Measurements from ENCODE around the gene KRTAP4-8. TPM values are rescaled to one million over a fixed set of nuclear protein-coding genes. Genes with fewer than 3 reads are reported as not detected.
"Not testable (repeated sequence)": the region's sequence is repeated elsewhere in the genome, so short reads cannot be mapped to it uniquely, and the experiment has no call there.

KRTAP4-8 gene
- total and polyA plus RNA-seq, 11 donors, result not detected

DNA sequence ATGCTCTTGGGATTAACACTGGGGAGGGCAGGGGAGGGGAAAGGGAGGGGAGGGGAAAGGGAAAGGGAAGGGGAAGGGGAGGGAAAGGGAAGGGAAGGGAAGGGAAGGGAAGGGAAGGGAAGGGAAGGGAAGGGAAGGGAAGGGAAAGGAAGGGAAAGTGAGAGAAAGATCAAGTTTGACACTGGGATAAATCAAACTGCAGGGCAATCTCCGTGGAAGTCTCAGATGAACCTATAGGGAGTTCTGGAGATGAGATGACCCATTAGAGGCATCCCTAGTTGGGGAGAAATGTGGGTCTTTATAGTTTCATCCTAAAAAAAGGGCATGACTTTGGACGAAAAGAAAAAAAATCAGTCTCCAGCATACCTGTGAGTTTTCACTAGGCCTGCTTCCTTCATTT lies 23.8 kb upstream of the KRTAP4-8 start:
- no peak for TF ChIP-seq POLR2A (IDR thresholded peaks at IDR 0.05)
- TF ChIP-seq, protein P1, sequence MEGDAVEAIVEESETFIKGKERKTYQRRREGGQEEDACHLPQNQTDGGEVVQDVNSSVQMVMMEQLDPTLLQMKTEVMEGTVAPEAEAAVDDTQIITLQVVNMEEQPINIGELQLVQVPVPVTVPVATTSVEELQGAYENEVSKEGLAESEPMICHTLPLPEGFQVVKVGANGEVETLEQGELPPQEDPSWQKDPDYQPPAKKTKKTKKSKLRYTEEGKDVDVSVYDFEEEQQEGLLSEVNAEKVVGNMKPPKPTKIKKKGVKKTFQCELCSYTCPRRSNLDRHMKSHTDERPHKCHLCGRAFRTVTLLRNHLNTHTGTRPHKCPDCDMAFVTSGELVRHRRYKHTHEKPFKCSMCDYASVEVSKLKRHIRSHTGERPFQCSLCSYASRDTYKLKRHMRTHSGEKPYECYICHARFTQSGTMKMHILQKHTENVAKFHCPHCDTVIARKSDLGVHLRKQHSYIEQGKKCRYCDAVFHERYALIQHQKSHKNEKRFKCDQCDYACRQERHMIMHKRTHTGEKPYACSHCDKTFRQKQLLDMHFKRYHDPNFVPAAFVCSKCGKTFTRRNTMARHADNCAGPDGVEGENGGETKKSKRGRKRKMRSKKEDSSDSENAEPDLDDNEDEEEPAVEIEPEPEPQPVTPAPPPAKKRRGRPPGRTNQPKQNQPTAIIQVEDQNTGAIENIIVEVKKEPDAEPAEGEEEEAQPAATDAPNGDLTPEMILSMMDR (IDR thresholded peaks at IDR 0.05), result no peak
- Histone ChIP-seq H3K27me3 (peaks cover 0 to 18% (median 0%) of the 10 kb centered on the region in 9 donors), H3K9me3 (no peaks in the 10 kb centered on the region), H3K4me3 (no peak overlapping the region), H3K36me3 (no peaks in the 10 kb centered on the region), H3K4me1 (no peaks in the 10 kb centered on the region), H3K27ac (no peak overlapping the region)
- ATAC-seq (no peak), DNase-seq (no peak)
- WGBS, 4 donors, result 78 to 95% (median 84%) methylated on average over 2 of the region's 2 CpGs
- intact Hi-C loops (cut with DNase I), result no loop called here

DNA sequence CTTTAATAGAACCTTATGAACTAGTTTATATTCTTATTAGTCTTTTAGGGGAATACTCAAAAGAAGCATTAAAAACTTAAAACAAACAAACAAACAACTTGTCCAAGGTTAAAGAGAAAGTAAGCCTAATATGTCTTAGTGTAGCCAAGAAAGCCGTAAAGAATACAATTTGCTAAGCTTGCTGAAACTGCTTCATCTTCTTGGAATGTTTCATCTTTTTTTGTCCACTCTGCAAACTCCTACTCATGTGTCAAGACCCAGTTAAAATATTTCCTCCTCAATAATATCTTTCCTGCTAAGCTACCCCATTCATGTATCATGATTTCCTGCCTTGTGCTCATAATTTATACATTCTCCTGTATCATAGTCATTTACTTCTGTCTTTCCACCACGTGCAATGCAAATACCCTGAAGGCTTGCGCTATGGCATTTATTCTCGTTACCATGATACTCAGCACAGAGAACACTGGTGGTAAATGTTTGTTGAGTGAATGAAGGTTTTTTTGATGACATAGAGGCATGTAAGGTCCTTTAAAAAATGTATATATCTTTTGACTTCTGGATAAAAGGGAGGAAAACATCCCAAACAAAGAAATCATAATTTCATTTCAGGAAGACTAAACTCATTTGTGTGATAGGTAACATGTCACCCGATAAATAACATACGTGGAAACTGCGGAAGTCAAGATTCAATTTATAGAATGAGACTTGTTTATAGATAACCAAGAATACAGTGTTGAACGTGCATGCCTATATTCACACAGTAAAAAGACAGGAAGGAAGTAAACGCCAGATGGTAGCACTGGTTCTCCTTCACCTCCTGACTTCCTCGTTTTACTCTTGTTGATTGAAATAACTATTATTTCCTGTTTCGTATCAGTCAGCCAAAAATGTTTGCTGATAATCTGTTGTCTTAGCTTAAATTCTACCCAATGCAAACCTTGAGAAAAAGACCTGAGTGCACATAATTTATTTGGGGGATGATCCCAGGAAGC lies 22.1 kb upstream of the KRTAP4-8 start:
- H3K36me3 ChIP-seq; ATAC-seq; H3K4me3 ChIP-seq; intact Hi-C loops (cut with DNase I); H3K4me1 ChIP-seq; H3K27ac ChIP-seq; H3K9me3 ChIP-seq; DNase-seq: not testable (repeated sequence)
- WGBS, 4 donors, result 54 to 57% (median 56%) methylated on average over 11 of the region's 11 CpGs
- H3K27me3 ChIP-seq, result peaks cover 0 to 18% (median 0%) of the 10 kb centered on the region in 9 donors

DNA sequence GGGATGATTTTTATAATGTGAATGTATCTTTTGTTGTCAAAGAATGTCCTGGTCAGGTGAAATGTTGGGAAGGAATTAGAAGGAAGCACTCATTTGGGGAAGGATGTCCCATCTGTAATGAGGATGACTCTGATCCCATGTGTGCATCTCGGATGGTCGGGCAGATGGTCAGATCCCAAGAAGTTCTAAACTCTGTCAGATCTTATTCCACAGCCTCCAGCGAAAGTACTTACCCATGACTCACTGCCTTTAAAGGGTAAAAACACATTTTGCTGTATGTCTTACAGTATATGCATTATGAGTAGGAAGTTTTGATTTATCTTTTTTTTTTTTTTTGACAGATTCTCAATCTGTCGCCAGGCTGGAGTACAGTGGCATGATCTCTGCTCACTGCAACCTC lies 20.8 kb upstream of the KRTAP4-8 start:
- Histone ChIP-seq H3K36me3 (no peaks in the 10 kb centered on the region), H3K9me3 (no peaks in the 10 kb centered on the region), H3K27ac (no peak overlapping the region), H3K4me1 (no peaks in the 10 kb centered on the region), H3K4me3 (no peak overlapping the region), H3K27me3 (peaks cover 0 to 18% (median 0%) of the 10 kb centered on the region in 9 donors)
- ATAC-seq, result no peak
- intact Hi-C loops (cut with DNase I), result no loop called here
- TF ChIP-seq, protein P1 (IDR thresholded peaks at IDR 0.05), result no peak
- TF ChIP-seq POLR2A (IDR thresholded peaks at IDR 0.05), result no peak
- DNase-seq, result no peak
- 82 to 91% (median 88%) methylated on average over 4 of the region's 4 CpGs for WGBS, 4 donors

DNA sequence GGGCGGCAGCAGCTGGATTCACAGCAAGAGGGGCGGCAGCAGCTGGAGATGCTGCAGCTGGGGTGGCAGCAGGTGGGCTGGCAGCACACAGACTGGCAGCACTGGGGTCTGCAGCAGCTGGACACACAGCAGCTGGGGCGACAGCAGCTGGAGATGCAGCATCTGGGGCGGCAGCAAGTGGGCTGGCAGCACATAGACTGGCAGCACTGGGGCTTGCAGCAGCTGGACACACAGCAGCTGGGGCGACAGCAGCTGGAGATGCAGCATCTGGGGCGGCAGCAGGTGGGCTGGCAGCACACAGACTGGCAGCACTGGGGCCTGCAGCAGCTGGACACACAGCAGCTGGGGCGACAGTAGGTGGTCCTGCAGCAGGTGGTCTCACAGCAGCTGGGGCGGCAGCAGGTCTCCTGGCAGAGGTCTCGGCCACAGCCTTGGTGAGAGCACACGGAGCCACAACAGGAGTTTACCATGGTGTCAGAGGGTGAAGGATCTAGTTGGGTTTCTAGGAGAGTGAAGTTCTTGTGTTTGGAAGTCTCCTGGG lies 20.0 kb upstream of the KRTAP4-8 start, which contains the start of gene KRTAP4-11:
TSS of gene KRTAP4-11 (minus strand) at position 528 of the 541 bp plus-strand sequence. CDS start at position 470, 58 bp downstream.
- H3K4me3 ChIP-seq; DNase-seq; H3K27ac ChIP-seq; ATAC-seq; H3K4me1 ChIP-seq; H3K36me3 ChIP-seq; intact Hi-C loops (cut with DNase I); H3K9me3 ChIP-seq: not testable (repeated sequence)
- WGBS, 4 donors, result 62 to 78% (median 75%) methylated on average over 5 to 10 of the region's 10 CpGs
- peaks cover 0 to 18% (median 0%) of the 10 kb centered on the region in 9 donors for H3K27me3 ChIP-seq

DNA sequence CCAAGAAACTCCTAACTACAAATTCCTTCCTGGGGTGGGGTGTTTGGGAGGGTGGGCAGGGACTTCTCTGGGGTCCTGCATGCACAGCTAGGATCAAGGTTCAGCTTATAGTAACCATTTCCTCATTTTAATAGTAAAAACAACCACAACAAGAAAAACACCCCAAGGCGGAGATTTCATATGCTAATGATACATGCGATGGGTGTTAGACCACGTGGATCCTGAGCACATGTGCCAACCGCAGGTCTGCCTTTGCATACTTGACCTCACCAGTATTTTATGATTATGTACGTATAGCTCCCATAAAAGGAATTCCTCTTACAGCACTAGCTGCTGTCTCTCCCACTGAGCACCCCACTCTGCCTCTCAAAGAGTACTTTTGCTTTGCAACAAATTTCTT lies 18.4 kb upstream of the KRTAP4-8 start:
- ATAC-seq (no peak), DNase-seq (no peak)
- no peak overlapping the region for H3K27ac ChIP-seq
- H3K4me1 ChIP-seq, result no peaks in the 10 kb centered on the region
- H3K4me3 ChIP-seq, result no peak overlapping the region
- no peaks in the 10 kb centered on the region for H3K36me3 ChIP-seq
- intact Hi-C loops (cut with DNase I), result no loop called here
- H3K27me3 ChIP-seq, result peaks cover 0 to 18% (median 0%) of the 10 kb centered on the region in 9 donors
- no peaks in the 10 kb centered on the region for H3K9me3 ChIP-seq
- TF ChIP-seq, protein P1 (IDR thresholded peaks at IDR 0.05), result no peak
- TF ChIP-seq POLR2A (IDR thresholded peaks at IDR 0.05), result no peak
- whole genome bisulfite sequencing, 4 donors, result 65 to 76% (median 72%) methylated on average over 5 of the region's 5 CpGs
